Body of pancreas (tissue), 4 donors: ENCODE measurements around the gene ABCA10. TPM values are rescaled to one million over a fixed set of nuclear protein-coding genes. Genes with fewer than 3 reads are reported as not detected.

Experiments used
- ATAC-seq: fragments of 150-250 bp; one replicate; pipeline ENCODE4 v1.9.1; 2016
- DNase-seq, 4 donors: peaks; one replicate each; pipeline ENCODE4 v3.0.0-alpha.2; 2019
- H3K27ac ChIP-seq, 4 donors: fragments of 200-600 bp; sonication (generic); 1 replicate in 3 of 4; 2 replicates in 1 of 4; pipeline versions ENCODE4 v1.5.1 to v1.6.1; 2016 to 2019; ENCODE audit warnings: mild to moderate bottlenecking in 1 of 4, mixed read lengths in 1 of 4, moderate library complexity in 1 of 4
- H3K27me3 ChIP-seq, 2 donors: fragments of 200-600 bp; sonication (generic); one replicate each; pipeline ENCODE4 v1.6.0; 2016; ENCODE audit warnings: mild to moderate bottlenecking in 1 of 2
- H3K36me3 ChIP-seq, 2 donors: fragments of 200-600 bp; sonication (generic); replicated peaks in 1 of 2; 2 replicates each; pipeline ENCODE4 v1.5.1; 2016; ENCODE audit warnings: low read depth in 2 of 2; ENCODE audit not compliant: insufficient read depth in 1 of 2
- H3K4me1 ChIP-seq: fragments of 200-600 bp; sonication (generic); one replicate; pipeline ENCODE4 v1.6.0; 2016
- H3K4me3 ChIP-seq, 2 donors: fragments of 200-600 bp; sonication (generic); 1 replicate in 1 of 2; 2 replicates in 1 of 2; pipeline ENCODE4 v1.5.1; 2016 to 2019
- H3K9me3 ChIP-seq, 3 donors: fragments of 200-600 bp; sonication (generic); 1 replicate in 2 of 3; 2 replicates in 1 of 3; pipeline ENCODE4 v1.5.1; 2016
- CTCF ChIP-seq, 7 experiments: fragments of 450-650 bp in 4 of 7; fragments of 200-600 bp in 3 of 7; sonication (generic) in 3 of 7; IDR thresholded peaks; one replicate each; pipeline ENCODE4 v1.5.1; 2016 to 2019; ENCODE audit warnings: antibody characterized with exemption in 7 of 7
- POLR2A ChIP-seq, 3 donors: fragments of 450-650 bp; IDR thresholded peaks; one replicate each; pipeline ENCODE4 v1.6.1; 2016; ENCODE audit warnings: antibody characterized with exemption in 3 of 3, mild to moderate bottlenecking in 2 of 3
- WGBS, 2 donors: methylation state at CpG; one replicate each; pipeline ENCODE4 v1.1.5; 2017; 5-methylcytosine and 5-hydroxymethylcytosine counted together
- intact Hi-C: fragments of 100-400 bp; cut with DNase I; formaldehyde crosslinking; loops from one replicate; pipeline ENCODE4 v1.15.1; 2023
- total RNA-seq, 2 donors: library from RNA; depleted of rRNA; stranded (reverse); fragments of >200 nt; gene quantifications; one replicate each; pipeline ENCODE4 v1.1.0, GENCODE V29; 2016

The ABCA10 gene
- total RNA-seq, 2 donors from 2014 or later: 7.3 to 30.7 TPM

- Histone ChIP-seq H3K4me3 (no peak overlapping the region), H3K9me3 (peaks cover 0 to 4% (median 0%) of the 10 kb centered on the region in 3 donors), H3K27me3 (no peaks in the 10 kb centered on the region), H3K36me3 (no peaks in the 10 kb centered on the region), H3K4me1 (no peaks in the 10 kb centered on the region), H3K27ac (no peak overlapping the region)
- WGBS, 2 donors: 70 to 85% methylated on average over 3 of the region's 3 CpGs
- intact Hi-C loops: loop anchor here (5.0 kb wide), 1 partner anchor 460 kb away; no protein-coding TSS in a partner anchor
- TF ChIP-seq CTCF (IDR thresholded peaks at IDR 0.05): no peak
- DNase-seq (no peak), ATAC-seq (no peak)
Measured at GRCh38 chr17:69236946-69237345, 8.3 kb upstream of the ABCA10 start.

GRCh38 chr17:69236464-69236863, 7.8 kb upstream of the ABCA10 start:
- Histone ChIP-seq H3K4me1 (no peaks in the 10 kb centered on the region), H3K9me3 (peaks cover 0 to 4% (median 0%) of the 10 kb centered on the region in 3 donors), H3K27me3 (no peaks in the 10 kb centered on the region), H3K36me3 (no peaks in the 10 kb centered on the region), H3K27ac (no peak overlapping the region), H3K4me3 (no peak overlapping the region)
- 62 to 63% methylated on average over 2 of the region's 2 CpGs for WGBS, 2 donors
- no peak for ATAC-seq
- intact Hi-C loops: loop anchor here (5.0 kb wide), 1 partner anchor 459 kb away; no protein-coding TSS in a partner anchor
- DNase-seq: no peak
- TF ChIP-seq CTCF (IDR thresholded peaks at IDR 0.05) (no peak), POLR2A (IDR thresholded peaks at IDR 0.05) (no peak)

- Histone ChIP-seq H3K27ac (no peak overlapping the region), H3K4me1 (no peaks in the 10 kb centered on the region), H3K36me3 (no peaks in the 10 kb centered on the region), H3K4me3 (no peak overlapping the region), H3K9me3 (peaks cover 0 to 4% (median 0%) of the 10 kb centered on the region in 3 donors), H3K27me3 (no peaks in the 10 kb centered on the region)
- TF ChIP-seq POLR2A (IDR thresholded peaks at IDR 0.05): no peak
- peak; percentile 33 to 78 (median 69) for TF ChIP-seq CTCF (IDR thresholded peaks at IDR 0.05)
- peak; percentile 62 for ATAC-seq
- 25 to 53% methylated on average over 1 of the region's 1 CpG for WGBS, 2 donors
- intact Hi-C loops: loop anchor here (5.0 kb wide), 1 partner anchor 458 kb away; no protein-coding TSS in a partner anchor
- DNase-seq: peak; percentile 76 to 82 (median 76)
Measured at GRCh38 chr17:69235338-69236058, 6.9 kb upstream of the ABCA10 start.

GRCh38 chr17:69232650-69233049, 4.0 kb upstream of the ABCA10 start:
- ATAC-seq (no peak), DNase-seq (no peak)
- TF ChIP-seq POLR2A (IDR thresholded peaks at IDR 0.05) (no peak), CTCF (IDR thresholded peaks at IDR 0.05) (no peak)
- H3K27ac ChIP-seq: no peak overlapping the region
- no peaks in the 10 kb centered on the region for H3K36me3 ChIP-seq
- peaks cover 0 to 4% (median 0%) of the 10 kb centered on the region in 3 donors for H3K9me3 ChIP-seq
- no peak overlapping the region for H3K4me3 ChIP-seq
- intact Hi-C loops: no loop called here
- H3K4me1 ChIP-seq: no peaks in the 10 kb centered on the region
- H3K27me3 ChIP-seq: no peaks in the 10 kb centered on the region

GRCh38 chr17:69231521-69231920, 2.9 kb upstream of the ABCA10 start:
- Histone ChIP-seq H3K9me3 (peaks cover 0 to 4% (median 0%) of the 10 kb centered on the region in 3 donors), H3K27ac (no peak overlapping the region), H3K4me1 (no peaks in the 10 kb centered on the region), H3K4me3 (no peak overlapping the region), H3K27me3 (no peaks in the 10 kb centered on the region), H3K36me3 (no peaks in the 10 kb centered on the region)
- intact Hi-C loops: no loop called here
- ATAC-seq (no peak), DNase-seq (no peak)
- TF ChIP-seq POLR2A (IDR thresholded peaks at IDR 0.05): no peak
- TF ChIP-seq CTCF (IDR thresholded peaks at IDR 0.05): no peak
- WGBS, 2 donors: 73 to 79% methylated on average over 1 of the region's 1 CpG
